ENCODE results near the gene APLP1. TPM values are rescaled to one million over a fixed set of nuclear protein-coding genes. Genes with fewer than 3 reads are reported as not detected.

Gene APLP1
- 10 to 100 TPM in 1 of 4 donors, 1 to 10 TPM in 3; 3.6 to 11.3 (median 7.0) TPM for total RNA-seq
- polyA plus RNA-seq, result 1 to 10 TPM in 1 of 3 donors, not detected in 2; 4.4 TPM

DNA sequence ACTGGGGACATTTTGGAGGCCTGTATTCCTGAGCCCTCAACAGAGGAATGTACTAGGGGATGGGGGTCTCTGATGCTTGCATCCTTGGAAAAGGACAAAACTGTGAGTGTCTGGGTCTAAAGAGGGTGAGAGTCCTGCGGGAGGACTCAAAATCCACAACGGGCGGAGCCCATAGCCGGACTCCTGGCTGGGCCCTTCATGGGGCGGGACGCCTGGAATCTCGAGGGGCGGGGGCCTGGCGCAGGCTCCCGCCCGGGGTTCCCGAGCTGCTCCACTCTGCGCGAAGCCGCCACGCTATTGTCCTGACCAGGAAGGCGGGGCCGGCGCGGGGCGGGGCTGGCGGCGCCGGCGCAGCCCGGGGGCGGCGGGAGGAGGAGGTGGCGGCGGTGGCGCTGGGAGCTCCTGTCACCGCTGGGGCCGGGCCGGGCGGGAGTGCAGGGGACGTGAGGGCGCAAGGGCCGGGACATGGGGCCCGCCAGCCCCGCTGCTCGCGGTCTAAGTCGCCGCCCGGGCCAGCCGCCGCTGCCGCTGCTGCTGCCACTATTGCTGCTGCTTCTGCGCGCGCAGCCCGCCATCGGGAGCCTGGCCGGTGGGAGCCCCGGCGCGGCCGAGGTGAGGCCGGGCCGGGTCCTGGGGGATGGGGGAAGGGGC lies at the start of gene APLP1:
APLP1 (plus strand) TSS at position 403 of the 651 bp plus-strand sequence; CDS start at position 466, 63 bp downstream.
- peaks cover 0 to 62% (median 28%) of the 10 kb centered on the region in 3 donors for H3K27me3 ChIP-seq
- intact Hi-C loops (cut with DNase I), result no loop called here
- WGBS, 2 donors, result 0 to 1% methylated on average over 60 of the region's 60 CpGs
- no peaks in the 10 kb centered on the region for H3K36me3 ChIP-seq
- TF ChIP-seq EP300 (IDR thresholded peaks at IDR 0.05), result no peak
- TF ChIP-seq POLR2AphosphoS5 (IDR thresholded peaks at IDR 0.05), result no peak
- TF ChIP-seq, protein P1, sequence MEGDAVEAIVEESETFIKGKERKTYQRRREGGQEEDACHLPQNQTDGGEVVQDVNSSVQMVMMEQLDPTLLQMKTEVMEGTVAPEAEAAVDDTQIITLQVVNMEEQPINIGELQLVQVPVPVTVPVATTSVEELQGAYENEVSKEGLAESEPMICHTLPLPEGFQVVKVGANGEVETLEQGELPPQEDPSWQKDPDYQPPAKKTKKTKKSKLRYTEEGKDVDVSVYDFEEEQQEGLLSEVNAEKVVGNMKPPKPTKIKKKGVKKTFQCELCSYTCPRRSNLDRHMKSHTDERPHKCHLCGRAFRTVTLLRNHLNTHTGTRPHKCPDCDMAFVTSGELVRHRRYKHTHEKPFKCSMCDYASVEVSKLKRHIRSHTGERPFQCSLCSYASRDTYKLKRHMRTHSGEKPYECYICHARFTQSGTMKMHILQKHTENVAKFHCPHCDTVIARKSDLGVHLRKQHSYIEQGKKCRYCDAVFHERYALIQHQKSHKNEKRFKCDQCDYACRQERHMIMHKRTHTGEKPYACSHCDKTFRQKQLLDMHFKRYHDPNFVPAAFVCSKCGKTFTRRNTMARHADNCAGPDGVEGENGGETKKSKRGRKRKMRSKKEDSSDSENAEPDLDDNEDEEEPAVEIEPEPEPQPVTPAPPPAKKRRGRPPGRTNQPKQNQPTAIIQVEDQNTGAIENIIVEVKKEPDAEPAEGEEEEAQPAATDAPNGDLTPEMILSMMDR (IDR thresholded peaks at IDR 0.05), result no peak
- no peak for TF ChIP-seq POLR2A (IDR thresholded peaks at IDR 0.05)
- DNase-seq, result peak; percentile 79
- no peaks in the 10 kb centered on the region for H3K9me3 ChIP-seq
- H3K27ac ChIP-seq, result no peak within 1 kb of the TSS
- peak within 1 kb of the TSS; percentile 8 to 56 (median 48) for H3K4me3 ChIP-seq
- H3K4me1 ChIP-seq, result peaks cover 0 to 28% (median 22%) of the 10 kb centered on the region in 4 donors

DNA sequence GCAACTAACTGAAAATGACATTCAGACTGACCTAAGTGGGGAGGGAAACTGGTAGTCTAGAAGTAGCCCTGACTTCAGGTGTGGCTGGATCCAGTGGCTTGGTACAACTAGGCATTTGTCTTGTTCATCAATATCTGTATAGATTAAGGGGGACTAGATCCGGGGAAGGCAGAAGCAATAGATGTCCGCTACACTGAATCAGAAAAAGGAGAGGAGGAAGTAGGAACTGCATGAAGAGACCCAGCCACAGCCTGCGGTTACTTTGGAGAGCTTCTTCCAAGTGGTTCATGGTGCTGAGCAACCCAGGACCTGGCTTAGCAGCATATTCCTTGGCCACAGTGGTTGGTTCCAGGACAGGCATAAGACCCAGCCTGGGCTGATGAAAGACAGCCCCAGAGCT lies 45.8 kb upstream of the APLP1 start:
- intact Hi-C loops (cut with DNase I), result no loop called here
- WGBS, 2 donors, result 74 to 79% methylated on average over 3 of the region's 3 CpGs
- no peak overlapping the region for H3K27ac ChIP-seq
- no peaks in the 10 kb centered on the region for H3K9me3 ChIP-seq
- DNase-seq, result no peak
- peaks cover 0 to 30% (median under 1%) of the 10 kb centered on the region in 3 donors for H3K27me3 ChIP-seq
- no peaks in the 10 kb centered on the region for H3K36me3 ChIP-seq
- TF ChIP-seq EP300 (IDR thresholded peaks at IDR 0.05) (no peak), POLR2AphosphoS5 (IDR thresholded peaks at IDR 0.05) (no peak), POLR2A (IDR thresholded peaks at IDR 0.05) (no peak)
- TF ChIP-seq, protein P1 (IDR thresholded peaks at IDR 0.05), result no peak
- H3K4me1 ChIP-seq, result no peaks in the 10 kb centered on the region
- H3K4me3 ChIP-seq, result no peak overlapping the region

DNA sequence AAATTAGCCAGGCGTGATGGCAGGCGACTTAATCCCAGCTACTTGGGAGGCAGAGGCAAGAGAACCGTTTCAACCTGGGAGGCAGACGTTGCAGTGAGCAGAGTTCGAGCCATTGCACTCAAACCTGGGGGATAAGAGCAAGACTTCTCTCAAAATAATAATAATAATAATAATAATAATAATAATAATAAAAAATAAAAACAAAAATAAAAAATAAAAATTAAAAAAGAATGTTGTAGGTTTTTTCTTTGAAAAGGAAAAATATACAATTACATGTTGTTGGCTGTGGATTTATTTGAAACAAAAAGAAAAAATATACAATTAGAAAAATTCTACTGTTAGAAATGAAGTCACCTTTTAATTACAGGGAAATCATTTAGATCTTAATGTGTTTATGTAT lies 44.2 kb upstream of the APLP1 start:
- no peak for DNase-seq
- no peaks in the 10 kb centered on the region for H3K4me1 ChIP-seq
- no peaks in the 10 kb centered on the region for H3K36me3 ChIP-seq
- whole genome bisulfite sequencing, 2 donors, result 85 to 86% methylated on average over 5 of the region's 5 CpGs
- peaks cover 0 to 17% (median 0%) of the 10 kb centered on the region in 3 donors for H3K27me3 ChIP-seq
- H3K27ac ChIP-seq, result no peak overlapping the region
- intact Hi-C loops (cut with DNase I), result no loop called here
- TF ChIP-seq POLR2A (IDR thresholded peaks at IDR 0.05) (no peak), POLR2AphosphoS5 (IDR thresholded peaks at IDR 0.05) (no peak), EP300 (IDR thresholded peaks at IDR 0.05) (no peak)
- TF ChIP-seq, protein P1 (IDR thresholded peaks at IDR 0.05), result no peak
- H3K4me3 ChIP-seq, result no peak overlapping the region
- H3K9me3 ChIP-seq, result no peaks in the 10 kb centered on the region

DNA sequence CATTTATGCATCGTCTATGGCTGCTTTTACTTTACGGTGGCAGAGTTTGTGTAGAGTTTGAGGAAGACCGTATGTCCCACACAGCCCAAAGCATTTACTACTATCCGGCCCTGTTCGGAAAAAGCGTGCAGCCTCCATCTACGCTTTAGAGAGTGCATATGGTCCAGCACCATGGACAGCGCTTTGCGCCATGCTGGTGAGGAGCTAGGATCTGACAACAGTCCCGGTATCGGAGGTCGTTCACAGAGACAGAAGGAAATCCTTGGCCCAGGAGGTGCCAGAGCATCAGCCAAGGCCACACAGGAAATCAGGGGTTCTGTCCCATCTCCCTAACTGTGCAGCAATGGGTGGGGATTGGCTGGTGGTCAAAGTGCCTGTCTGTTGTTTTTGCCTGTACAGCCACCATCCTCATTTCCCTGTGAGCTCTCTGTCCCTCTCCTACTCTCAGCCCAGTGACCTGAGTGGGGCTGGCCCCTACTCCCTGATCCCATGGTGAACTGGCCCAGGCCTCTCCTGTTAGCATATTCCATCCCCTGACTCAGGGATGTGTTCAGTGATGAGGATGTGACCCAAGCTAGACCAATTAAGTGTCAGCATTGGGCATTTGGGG lies 39.6 kb upstream of the APLP1 start:
- no peak for DNase-seq
- Histone ChIP-seq H3K4me1 (no peaks in the 10 kb centered on the region), H3K27ac (no peak overlapping the region), H3K4me3 (no peak overlapping the region), H3K9me3 (no peaks in the 10 kb centered on the region), H3K36me3 (no peaks in the 10 kb centered on the region), H3K27me3 (peaks cover 0 to 49% (median 0%) of the 10 kb centered on the region in 3 donors)
- TF ChIP-seq POLR2A (IDR thresholded peaks at IDR 0.05), result no peak
- TF ChIP-seq POLR2AphosphoS5 (IDR thresholded peaks at IDR 0.05), result no peak
- no peak for TF ChIP-seq EP300 (IDR thresholded peaks at IDR 0.05)
- TF ChIP-seq, protein P1 (IDR thresholded peaks at IDR 0.05), result no peak
- 10 to 12% methylated on average over 12 of the region's 12 CpGs for WGBS, 2 donors
- intact Hi-C loops (cut with DNase I), result no loop called here

Data from sigmoid colon (tissue), 7 donors.